ENCODE data around the gene FAM222B. TPM values are rescaled to one million over a fixed set of nuclear protein-coding genes. Genes with fewer than 3 reads are reported as not detected.
"Not testable (repeated sequence)": the region's sequence is repeated elsewhere in the genome, so short reads cannot be mapped to it uniquely, and the experiment has no call there.

FAM222B gene
- total RNA-seq, 4 donors from 2014 or later, result 12.1 to 20.7 (median 17.8) TPM

- H3K27me3 ChIP-seq, result no peaks in the 10 kb centered on the region
- WGBS, result 70% methylated on average over 10 of the region's 10 CpGs
- no peak for DNase-seq (ENCODE audit: low spot score in 2 of 2)
- peaks cover 35% of the 10 kb centered on the region for H3K36me3 ChIP-seq
- peaks cover 83% of the 10 kb centered on the region for H3K4me1 ChIP-seq
- TF ChIP-seq POLR2AphosphoS5 (IDR thresholded peaks at IDR 0.05), result no peak
- no peak for TF ChIP-seq EP300 (IDR thresholded peaks at IDR 0.05)
- no peak for TF ChIP-seq POLR2A (IDR thresholded peaks at IDR 0.05)
- no peak for TF ChIP-seq CTCF (IDR thresholded peaks at IDR 0.05)
- H3K9me3 ChIP-seq, result no peaks in the 10 kb centered on the region
- H3K4me3 ChIP-seq, result peak overlapping the region; percentile 89
- peak overlapping the region; percentile 99 for H3K27ac ChIP-seq
These were observed 118.0 kb downstream of the FAM222B start for GRCh38 chr17:28724500-28725165.

- not testable (repeated sequence) for DNase-seq (ENCODE audit: low spot score in 2 of 2); H3K4me3 ChIP-seq; H3K27me3 ChIP-seq; H3K9me3 ChIP-seq
- 58% methylated on average over 4 of the region's 4 CpGs for WGBS
- Histone ChIP-seq H3K4me1 (peaks cover 81% of the 10 kb centered on the region), H3K27ac (peak overlapping the region; percentile 99), H3K36me3 (peaks cover 35% of the 10 kb centered on the region)
These were observed 118.6 kb downstream of the FAM222B start for GRCh38 chr17:28723836-28724499.

- TF ChIP-seq POLR2A (IDR thresholded peaks at IDR 0.05), result no peak
- no peak for TF ChIP-seq POLR2AphosphoS5 (IDR thresholded peaks at IDR 0.05)
- no peak for TF ChIP-seq EP300 (IDR thresholded peaks at IDR 0.05)
- TF ChIP-seq CTCF (IDR thresholded peaks at IDR 0.05), result no peak
- no peak overlapping the region for H3K4me3 ChIP-seq
- peaks cover 35% of the 10 kb centered on the region for H3K36me3 ChIP-seq
- no peaks in the 10 kb centered on the region for H3K9me3 ChIP-seq
- WGBS, result 68% methylated on average over 6 of the region's 6 CpGs
- peak overlapping the region; percentile 13 for H3K27ac ChIP-seq
- H3K27me3 ChIP-seq, result no peaks in the 10 kb centered on the region
- peaks cover 87% of the 10 kb centered on the region for H3K4me1 ChIP-seq
- no peak for DNase-seq (ENCODE audit: low spot score in 2 of 2)
These were observed 119.3 kb downstream of the FAM222B start for GRCh38 chr17:28723159-28723835.

GRCh38 chr17:28722417-28723158 is 120.0 kb downstream of the FAM222B start:
- TF ChIP-seq CTCF (IDR thresholded peaks at IDR 0.05) (no peak), EP300 (IDR thresholded peaks at IDR 0.05) (no peak), POLR2AphosphoS5 (IDR thresholded peaks at IDR 0.05) (no peak), POLR2A (IDR thresholded peaks at IDR 0.05) (no peak)
- H3K36me3 ChIP-seq, result peaks cover 35% of the 10 kb centered on the region
- H3K4me1 ChIP-seq, result peaks cover 87% of the 10 kb centered on the region
- no peaks in the 10 kb centered on the region for H3K9me3 ChIP-seq
- no peak for DNase-seq (ENCODE audit: low spot score in 2 of 2)
- no peak overlapping the region for H3K4me3 ChIP-seq
- no peak overlapping the region for H3K27ac ChIP-seq
- WGBS, result 71% methylated on average over 7 of the region's 7 CpGs
- H3K27me3 ChIP-seq, result no peaks in the 10 kb centered on the region

- Histone ChIP-seq H3K36me3 (peaks cover 35% of the 10 kb centered on the region), H3K4me3 (peak overlapping the region; percentile 92), H3K4me1 (peaks cover 89% of the 10 kb centered on the region), H3K27ac (peak overlapping the region; percentile 94)
- 29% methylated on average over 19 of the region's 19 CpGs for WGBS
- not testable (repeated sequence) for DNase-seq (ENCODE audit: low spot score in 2 of 2); H3K9me3 ChIP-seq; H3K27me3 ChIP-seq
These were observed 121.6 kb downstream of the FAM222B start for GRCh38 chr17:28720997-28721329.

All from suprapubic skin (tissue), 4 donors.